NT2/D1 (cell line): ENCODE results near the gene CTPS1.
A peak's percentile ranks its signal among the peaks of the same experiment; 100 is the strongest.

Experiments
- DNase-seq: peaks from one replicate; pipeline ENCODE4 v3.0.0-alpha.2; 2011; ENCODE audit warnings: low read depth, low spot score
- H3K27me3 ChIP-seq: 2 replicates; pipeline ENCODE4 v1.6.0; 2011; ENCODE audit warnings: mild to moderate bottlenecking; ENCODE audit not compliant: insufficient read length, insufficient read depth
- H3K36me3 ChIP-seq: 2 replicates; pipeline ENCODE4 v1.6.1; 2011; ENCODE audit warnings: mild to moderate bottlenecking, low read length, mixed read lengths; ENCODE audit not compliant: insufficient read depth, insufficient read length
- H3K4me1 ChIP-seq: 2 replicates; pipeline ENCODE4 v1.5.1; 2011; ENCODE audit not compliant: insufficient read depth, insufficient read length
- H3K4me3 ChIP-seq: 2 replicates; pipeline ENCODE4 v1.5.1; 2011; ENCODE audit warnings: low read depth; ENCODE audit not compliant: insufficient read length
- H3K9ac ChIP-seq: 2 replicates; pipeline ENCODE4 v1.6.0; 2011; ENCODE audit warnings: low read depth; ENCODE audit not compliant: insufficient read length
- H3K9me3 ChIP-seq: 2 replicates; pipeline ENCODE4 v1.5.1; 2011; ENCODE audit warnings: mild to moderate bottlenecking, low read length; ENCODE audit not compliant: insufficient read depth
- SUZ12 ChIP-seq: IDR thresholded peaks from 2 replicates; pipeline ENCODE4 v1.6.1; 2011; ENCODE audit not compliant: insufficient read length, insufficient read depth; ENCODE audit errors: extremely low read depth
- YY1 ChIP-seq: IDR thresholded peaks from 2 replicates; pipeline ENCODE4 v1.6.1; 2011; ENCODE audit not compliant: insufficient read length, insufficient read depth
- ZNF274 ChIP-seq: IDR thresholded peaks from 2 replicates; pipeline ENCODE4 v1.6.1; 2011; ENCODE audit warnings: mild to moderate bottlenecking, low read depth, low read length

CTPS1 gene

GRCh38 chr1:40971966-40972365 is 7.5 kb upstream of the CTPS1 start:
- no peaks in the 10 kb centered on the region for H3K36me3 ChIP-seq
- no peaks in the 10 kb centered on the region for H3K9me3 ChIP-seq
- peaks cover 4% of the 10 kb centered on the region for H3K4me1 ChIP-seq
- H3K4me3 ChIP-seq: no peak overlapping the region
- no peaks in the 10 kb centered on the region for H3K27me3 ChIP-seq
- no peak for DNase-seq
- TF ChIP-seq ZNF274: no peak
- TF ChIP-seq YY1: no peak
- TF ChIP-seq SUZ12: no peak
- H3K9ac ChIP-seq: no peak overlapping the region

- no peak for DNase-seq
Measured at GRCh38 chr1:40973912-40974311, 5.6 kb upstream of the CTPS1 start.

DNA sequence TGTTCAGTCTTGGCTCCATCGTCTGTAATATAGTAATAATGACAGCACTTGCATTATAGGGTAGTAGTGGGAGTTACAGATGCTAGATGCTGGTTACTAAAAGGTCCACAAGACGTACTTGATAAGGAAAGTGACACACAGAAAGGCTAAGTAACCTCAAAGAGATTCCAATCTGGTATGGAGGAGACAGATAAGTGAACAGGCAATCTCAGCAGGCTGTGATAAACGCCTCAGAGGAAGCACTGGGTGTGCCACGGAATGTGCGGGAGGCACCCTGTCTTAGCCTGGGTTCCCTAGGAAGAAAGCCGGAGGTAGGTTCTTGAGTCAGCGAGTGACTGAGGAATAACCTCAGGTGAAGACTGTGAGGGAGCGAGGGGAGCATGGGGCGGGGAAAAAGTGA is 4.6 kb upstream of the CTPS1 start:
- no peak overlapping the region for H3K4me3 ChIP-seq
- no peak for DNase-seq
- no peaks in the 10 kb centered on the region for H3K4me1 ChIP-seq
- H3K27me3 ChIP-seq: no peaks in the 10 kb centered on the region
- no peak overlapping the region for H3K9ac ChIP-seq
- no peaks in the 10 kb centered on the region for H3K36me3 ChIP-seq
- H3K9me3 ChIP-seq: no peaks in the 10 kb centered on the region
- no peak for TF ChIP-seq ZNF274
- TF ChIP-seq SUZ12: no peak
- no peak for TF ChIP-seq YY1

More at GRCh38 chr1:40973912-40974311, 5.6 kb upstream of the CTPS1 start:
- Histone ChIP-seq H3K36me3 (no peaks in the 10 kb centered on the region), H3K4me1 (no peaks in the 10 kb centered on the region), H3K9me3 (no peaks in the 10 kb centered on the region), H3K9ac (no peak overlapping the region), H3K4me3 (no peak overlapping the region), H3K27me3 (no peaks in the 10 kb centered on the region)
- no peak for TF ChIP-seq ZNF274
- no peak for TF ChIP-seq SUZ12
- TF ChIP-seq YY1: no peak

GRCh38 chr1:40976952-40977690 is 2.4 kb upstream of the CTPS1 start:
- no peak for DNase-seq
- H3K36me3 ChIP-seq: peaks cover 16% of the 10 kb centered on the region
- no peak overlapping the region for H3K4me3 ChIP-seq
- no peak overlapping the region for H3K9ac ChIP-seq
- H3K27me3 ChIP-seq: no peaks in the 10 kb centered on the region
- TF ChIP-seq SUZ12 (no peak), ZNF274 (no peak), YY1 (no peak)
- H3K4me1 ChIP-seq: no peaks in the 10 kb centered on the region
- H3K9me3 ChIP-seq: no peaks in the 10 kb centered on the region

DNA sequence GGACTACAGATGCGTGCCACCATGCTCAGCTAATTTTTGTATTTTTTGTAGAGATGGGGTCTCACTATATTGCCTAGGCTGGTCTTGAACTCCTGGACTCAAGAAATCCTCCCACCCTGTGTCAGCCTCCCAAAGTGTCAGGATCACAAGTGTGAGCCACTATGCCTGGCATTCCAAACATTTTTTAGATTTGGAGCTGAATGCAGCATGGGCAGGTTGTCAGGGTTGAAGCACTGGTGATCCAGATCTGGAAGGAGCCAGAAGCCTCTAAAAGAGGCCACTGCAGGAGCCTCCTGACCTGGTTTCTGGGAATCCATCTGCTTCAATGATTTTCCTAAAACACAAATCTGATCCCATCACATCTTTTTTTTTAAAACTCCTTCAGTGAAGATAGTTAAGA is 1.8 kb upstream of the CTPS1 start:
- Histone ChIP-seq H3K4me3 (no peak overlapping the region), H3K9me3 (no peaks in the 10 kb centered on the region), H3K4me1 (no peaks in the 10 kb centered on the region), H3K27me3 (no peaks in the 10 kb centered on the region), H3K9ac (no peak overlapping the region), H3K36me3 (peaks cover 22% of the 10 kb centered on the region)
- no peak for DNase-seq
- TF ChIP-seq YY1: no peak
- no peak for TF ChIP-seq ZNF274

GRCh38 chr1:40978886-40979240 is 633 bp upstream of the CTPS1 start:
- Histone ChIP-seq H3K27me3 (no peaks in the 10 kb centered on the region), H3K9me3 (no peaks in the 10 kb centered on the region), H3K9ac (peak overlapping the region; percentile 95), H3K4me3 (peak overlapping the region; percentile 89), H3K36me3 (peaks cover 33% of the 10 kb centered on the region), H3K4me1 (no peaks in the 10 kb centered on the region)
- no peak for DNase-seq
- TF ChIP-seq SUZ12: no peak
- TF ChIP-seq ZNF274: no peak
- TF ChIP-seq YY1: no peak

DNA sequence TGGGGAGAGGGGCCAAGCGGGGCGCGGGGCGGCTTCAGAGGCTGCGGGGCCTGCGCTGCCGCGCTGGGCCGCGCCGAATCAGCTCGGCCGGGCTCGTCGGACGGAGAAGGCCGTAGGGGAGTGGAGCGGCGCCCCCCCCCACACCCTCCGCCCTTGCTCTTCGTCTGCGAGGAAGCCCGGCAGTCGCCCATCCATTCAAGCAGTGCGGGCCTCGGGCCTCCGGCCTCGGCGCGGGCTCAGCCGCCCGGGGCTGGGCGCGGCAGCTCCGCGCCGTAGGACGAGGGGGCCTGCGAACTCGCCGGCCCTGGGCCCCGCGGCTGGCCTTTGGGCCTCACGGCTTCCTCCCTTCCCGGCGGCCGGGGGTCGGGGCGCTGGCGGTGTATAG is 564 bp downstream of the CTPS1 start:
- H3K36me3 ChIP-seq: peaks cover 45% of the 10 kb centered on the region
- peak overlapping the region; percentile 89 for H3K4me3 ChIP-seq
- no peak for DNase-seq
- H3K9me3 ChIP-seq: no peaks in the 10 kb centered on the region
- no peaks in the 10 kb centered on the region for H3K27me3 ChIP-seq
- H3K4me1 ChIP-seq: no peaks in the 10 kb centered on the region
- H3K9ac ChIP-seq: peak overlapping the region; percentile 95
- TF ChIP-seq YY1: no peak
- no peak for TF ChIP-seq ZNF274
- no peak for TF ChIP-seq SUZ12
